GM21619 (cell line): ENCODE data around the gene OASL.
"Not testable (repeated sequence)": the region's sequence is repeated elsewhere in the genome, so short reads cannot be mapped to it uniquely, and the experiment has no call there.

Experiments
- ATAC-seq: cut with Tn5 transposase; IDR thresholded peaks from one replicate; pipeline ENCODE4 v1.9.1; 2021; ENCODE audit not compliant: unreplicated experiment

The OASL gene

GRCh38 chr12:121060149-121061001 is 21.3 kb upstream of the OASL start:
- ATAC-seq, result peak; percentile 77

GRCh38 chr12:121059031-121059898 is 20.2 kb upstream of the OASL start:
- peak; percentile 16 for ATAC-seq

- ATAC-seq, result no peak
Observed at GRCh38 chr12:121057794-121058193, 18.7 kb upstream of the OASL start.

- no peak for ATAC-seq
Observed at GRCh38 chr12:121053706-121054105, 14.7 kb upstream of the OASL start.

DNA sequence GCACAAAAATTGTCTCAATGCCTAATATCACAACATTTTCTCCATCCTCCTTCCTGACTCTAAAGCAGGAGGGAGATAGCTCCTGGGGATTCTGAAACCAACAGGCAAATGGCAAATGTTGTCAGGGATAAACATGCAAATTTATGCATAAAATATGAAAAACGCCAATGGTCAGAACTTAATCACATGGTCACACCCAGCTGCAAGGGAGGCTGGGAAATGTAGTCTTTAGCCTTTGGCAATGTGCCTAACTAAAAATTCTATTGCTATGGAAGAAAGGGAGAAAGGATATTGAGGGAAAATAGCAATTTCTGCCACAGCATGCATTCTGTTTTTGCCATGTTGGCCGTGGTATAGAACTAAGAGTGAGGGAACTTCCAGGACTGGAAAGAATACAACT is 11.7 kb upstream of the OASL start:
- ATAC-seq, result no peak

GRCh38 chr12:121048442-121048841 is 9.4 kb upstream of the OASL start:
- no peak for ATAC-seq

- not testable (repeated sequence) for ATAC-seq
Observed at GRCh38 chr12:121047400-121047799, 8.4 kb upstream of the OASL start.

DNA sequence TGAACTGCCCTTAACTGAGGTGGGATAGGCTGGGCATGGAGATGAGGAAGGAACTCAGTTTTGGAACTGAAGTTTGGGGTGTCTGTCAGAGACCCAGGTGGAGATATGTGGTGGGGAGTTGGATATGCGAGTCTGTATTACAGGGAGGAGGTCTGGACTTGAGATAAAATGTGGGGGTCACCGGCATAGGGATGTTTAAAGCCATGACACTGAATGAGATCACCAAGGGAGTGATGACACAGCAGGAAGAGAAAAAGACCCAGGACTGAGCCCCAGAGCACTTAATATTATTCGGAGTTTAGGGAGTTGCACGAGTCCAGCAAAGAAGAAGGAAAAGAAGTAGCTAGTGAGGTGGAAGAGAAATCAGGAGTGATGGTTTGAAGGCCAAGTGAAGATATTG is 4.0 kb upstream of the OASL start:
- no peak for ATAC-seq

DNA sequence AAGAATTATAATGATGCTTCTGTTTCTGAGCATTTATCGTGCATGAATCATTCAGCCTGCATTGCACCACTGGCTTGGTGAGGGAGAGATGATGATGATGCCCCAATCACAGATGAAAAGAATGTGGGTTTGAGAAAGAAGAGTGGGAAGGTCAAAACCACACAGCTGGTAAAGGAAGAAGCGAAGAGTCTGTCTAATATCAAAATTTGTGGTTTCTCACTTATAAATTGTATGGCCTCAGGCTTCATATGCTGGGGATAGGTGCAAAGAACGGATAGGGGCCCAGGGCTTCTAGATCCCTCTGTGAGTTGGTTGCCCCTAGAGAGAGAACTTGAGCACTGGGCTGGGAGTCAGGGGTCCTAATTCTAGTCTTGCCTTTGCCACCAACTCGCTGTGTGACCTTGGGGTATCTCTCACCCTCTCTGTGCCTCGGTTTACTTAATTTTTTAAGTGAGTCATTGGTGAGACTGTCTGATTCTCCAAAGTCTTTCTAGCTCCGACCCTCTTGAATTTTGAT is 2.2 kb downstream of the OASL start:
- no peak for ATAC-seq

DNA sequence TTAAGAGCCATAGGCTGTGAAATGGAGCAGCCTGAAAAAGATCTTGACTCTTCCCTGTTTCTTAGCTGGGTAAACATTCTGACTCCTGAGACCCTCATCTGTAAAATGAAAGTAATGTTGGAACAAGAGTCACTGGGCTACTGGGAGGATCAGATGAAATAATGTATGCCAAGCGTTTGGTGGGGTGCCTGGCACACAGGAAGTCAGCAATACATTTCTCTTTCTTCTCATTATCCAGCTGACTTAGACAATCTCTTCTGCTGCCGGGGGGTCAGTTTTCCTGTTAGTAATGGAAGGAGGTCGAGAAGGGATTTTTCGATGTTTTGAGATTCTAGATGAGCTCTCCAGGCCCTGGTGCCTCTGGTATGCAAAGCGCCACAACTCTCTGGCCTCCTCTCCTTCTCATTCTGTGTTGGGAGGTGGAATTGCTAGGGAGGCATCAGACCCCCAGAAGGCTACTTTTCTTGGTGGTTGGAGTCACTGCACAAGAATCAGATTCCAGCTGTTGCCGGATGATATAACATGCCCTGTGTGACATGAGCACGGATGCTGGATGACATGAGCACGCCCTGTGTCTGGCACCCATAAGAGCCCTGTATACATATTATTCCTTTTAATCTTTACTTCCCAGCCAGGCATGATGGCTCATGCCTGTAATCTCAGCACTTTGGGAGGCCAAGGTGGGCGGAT is 4.3 kb downstream of the OASL start:
- no peak for ATAC-seq

GRCh38 chr12:121033625-121034349 is 5.3 kb downstream of the OASL start:
- ATAC-seq, result no peak

DNA sequence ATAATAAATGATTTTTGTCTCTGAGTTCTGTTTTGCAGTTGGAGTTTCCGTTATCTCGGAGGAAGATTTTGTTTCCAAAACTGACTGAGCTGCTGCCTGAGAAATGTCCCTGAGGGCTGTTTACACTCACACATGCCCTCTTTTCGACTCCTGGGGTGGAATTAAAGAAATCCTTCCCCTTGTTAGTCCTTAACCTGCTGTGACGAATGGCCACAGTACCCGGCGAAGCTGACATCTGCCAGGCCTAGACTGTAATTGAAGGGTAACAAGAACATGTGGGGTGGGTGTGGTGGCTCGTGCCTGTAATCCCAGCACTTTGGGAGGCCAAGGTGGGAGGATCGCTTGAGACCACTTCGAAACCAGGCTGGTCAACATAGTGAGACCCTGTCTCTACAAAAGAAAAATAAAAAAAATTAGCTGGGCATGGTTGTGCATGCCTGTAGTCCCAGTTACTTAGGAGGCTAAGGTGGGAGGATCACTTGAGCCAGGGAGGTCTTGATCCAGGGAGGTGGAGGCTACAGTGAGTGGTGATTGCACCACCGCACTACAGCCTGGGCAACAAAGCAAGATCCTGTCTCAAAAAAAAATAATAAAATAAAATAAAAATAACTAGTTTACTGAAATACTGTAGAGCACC is 8.4 kb downstream of the OASL start:
- no peak for ATAC-seq

- ATAC-seq, result no peak
Observed at GRCh38 chr12:121026274-121027045, 12.6 kb downstream of the OASL start.

DNA sequence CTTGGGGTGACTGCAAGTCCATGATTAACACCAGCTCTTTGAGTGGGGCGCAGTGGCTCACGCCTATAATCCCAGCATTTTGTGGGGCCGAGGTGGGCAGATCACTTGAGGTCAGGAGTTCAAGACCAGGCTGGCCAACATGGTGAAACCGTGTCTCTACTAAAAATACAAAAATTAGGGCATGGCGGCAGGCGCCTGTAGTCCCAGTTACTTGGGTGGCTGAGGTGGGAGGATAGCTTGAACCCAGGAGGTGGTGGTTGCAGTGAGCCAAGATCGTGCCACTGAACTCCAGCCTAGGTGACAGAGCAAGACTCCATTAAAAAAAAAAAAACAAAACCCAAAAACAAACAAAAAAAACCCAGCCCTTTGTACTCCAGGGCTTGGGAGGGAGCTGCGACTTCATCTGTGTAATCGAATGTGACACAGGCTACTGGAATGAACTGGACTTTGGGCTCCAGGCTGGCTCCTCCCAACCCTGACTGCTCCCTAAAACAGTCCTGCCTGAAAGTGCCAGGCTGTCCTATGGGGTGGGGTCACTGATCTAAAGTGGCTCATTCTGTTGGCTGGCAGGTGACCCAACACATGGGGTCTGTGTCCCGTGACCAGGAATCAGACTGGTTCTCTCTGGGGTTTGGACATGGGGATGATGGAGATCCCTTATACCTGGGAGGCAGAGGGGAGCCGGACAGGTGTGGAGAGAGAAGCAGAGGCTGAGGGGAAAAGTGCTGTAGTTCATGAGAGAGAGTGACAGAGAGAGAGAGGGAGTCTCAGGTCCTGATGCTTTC is 13.4 kb downstream of the OASL start:
- ATAC-seq, result no peak

- no peak for ATAC-seq
Observed at GRCh38 chr12:121023799-121024198, 15.2 kb downstream of the OASL start.

GRCh38 chr12:121022713-121023112 is 16.3 kb downstream of the OASL start:
- no peak for ATAC-seq

- no peak for ATAC-seq
Observed at GRCh38 chr12:121021754-121022153, 17.3 kb downstream of the OASL start.

DNA sequence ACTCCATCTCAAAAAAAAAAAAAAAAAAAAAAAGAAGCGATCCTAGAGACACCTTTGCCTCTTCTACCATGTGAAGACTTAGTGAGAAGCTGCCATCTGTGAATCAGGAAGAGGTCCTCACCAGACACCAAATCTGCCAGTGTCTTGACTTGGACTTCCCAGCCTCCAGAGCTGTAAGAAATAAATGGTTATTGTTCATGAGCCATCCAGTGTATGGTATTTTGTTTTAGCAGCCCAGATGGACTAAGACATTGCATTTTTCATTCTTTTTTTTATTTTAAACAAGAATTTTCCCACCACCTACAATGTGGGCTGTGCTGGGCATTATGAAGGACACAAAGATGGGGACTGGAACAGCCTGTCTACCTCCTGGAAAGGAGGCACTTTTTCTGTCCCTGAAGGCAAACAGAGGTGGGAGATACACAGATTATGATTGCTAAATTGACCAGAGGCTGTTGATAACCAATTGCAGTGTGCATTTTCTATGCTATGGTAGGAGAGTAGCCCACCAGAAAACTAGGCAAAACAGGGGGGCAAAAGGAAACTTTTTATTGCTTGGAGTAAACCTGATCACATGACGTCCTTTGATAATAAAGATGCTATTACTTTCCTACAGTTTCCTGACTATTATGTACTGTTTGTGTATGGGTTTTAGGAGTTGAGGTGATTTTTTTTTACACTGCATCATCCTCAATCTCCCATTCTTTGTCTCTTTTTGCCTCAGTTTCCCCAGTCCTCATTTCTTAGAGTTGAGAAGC is 20.0 kb downstream of the OASL start:
- ATAC-seq, result no peak
